NCI-H2107 treated with DMSO at 0.1 percent for 48 hours (cell line): Measurements from ENCODE around the gene BMP5.
"Not testable (repeated sequence)": the region's sequence is repeated elsewhere in the genome, so short reads cannot be mapped to it uniquely, and the experiment has no call there.

ENCODE experiments used
- DNase-seq: peaks from one replicate; lab custom pipeline; 2025; ENCODE audit not compliant: unreplicated experiment; lab: John Stamatoyannopoulos, UW

BMP5 gene

DNA sequence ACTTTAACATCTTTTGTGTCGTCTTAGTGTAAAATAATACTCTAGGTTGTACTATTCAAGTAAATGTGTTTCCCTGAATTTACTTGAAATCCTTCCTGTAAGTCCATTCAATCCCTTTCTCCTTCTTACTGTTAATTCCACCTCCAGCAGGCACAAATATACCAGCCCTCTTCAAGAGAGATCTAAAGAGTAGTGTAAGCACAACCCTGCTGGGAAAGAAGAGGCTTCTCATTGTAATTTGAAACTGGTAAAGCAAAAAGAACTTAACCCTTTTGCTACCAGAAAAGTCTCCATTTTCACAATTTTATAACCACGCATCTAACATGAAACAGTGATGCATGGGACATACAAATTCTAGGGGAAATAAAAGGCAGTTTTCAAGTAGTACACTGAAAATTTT, at the start of gene BMP5:
Gene BMP5, minus strand, starts transcription at position 191 of the 400 bp plus-strand sequence. CDS start 725 bp downstream, outside the sequence.
- no peak for DNase-seq

DNA sequence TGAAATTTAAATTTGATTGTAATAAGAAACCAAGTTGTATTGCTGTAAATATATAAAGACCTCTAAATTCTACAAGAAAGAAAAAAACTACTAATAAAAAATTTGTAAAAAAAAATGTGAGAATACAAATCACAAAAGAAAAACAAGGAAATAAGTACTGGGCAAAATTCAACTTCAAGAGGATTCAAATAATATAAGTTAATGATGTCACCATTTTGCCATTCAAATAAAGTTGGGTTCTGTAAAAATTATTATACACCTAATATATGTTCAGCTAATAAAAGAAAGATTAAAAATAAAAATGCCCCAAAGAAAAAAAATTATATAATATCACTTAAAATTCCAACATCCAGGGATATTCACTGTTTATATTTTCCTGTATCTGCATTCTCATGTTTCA, 47.0 kb upstream of the BMP5 start:
- DNase-seq: no peak

DNA sequence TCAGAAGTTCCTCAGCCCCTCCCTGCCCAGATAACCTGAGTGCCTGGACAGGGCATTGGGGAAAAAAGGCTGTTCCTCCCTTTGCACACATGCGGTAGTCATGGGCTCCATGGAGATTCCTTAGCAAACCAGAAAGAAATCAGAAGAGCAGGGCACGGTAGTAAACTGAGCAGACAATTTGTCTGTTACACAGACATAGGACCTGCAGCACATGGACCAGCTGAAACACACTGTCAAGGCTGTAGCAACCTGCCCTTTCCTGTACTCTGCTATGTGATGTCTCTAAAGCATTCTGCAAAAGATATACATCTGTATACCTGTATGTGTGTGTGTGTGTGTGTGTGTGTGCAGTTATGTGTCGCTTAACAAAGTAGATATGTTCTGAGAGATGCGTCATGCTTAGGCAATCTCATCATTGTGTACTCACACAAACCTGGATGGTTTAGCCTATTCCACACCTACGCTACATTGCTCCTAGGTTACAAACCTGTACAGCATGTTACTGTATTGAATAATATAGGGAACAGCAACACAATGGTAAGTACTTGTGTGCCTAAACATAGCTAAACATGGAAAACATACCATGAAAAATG, 44.4 kb upstream of the BMP5 start:
- DNase-seq: no peak

GRCh38 chr6:55918639-55919038, 43.2 kb upstream of the BMP5 start:
- no peak for DNase-seq

DNA sequence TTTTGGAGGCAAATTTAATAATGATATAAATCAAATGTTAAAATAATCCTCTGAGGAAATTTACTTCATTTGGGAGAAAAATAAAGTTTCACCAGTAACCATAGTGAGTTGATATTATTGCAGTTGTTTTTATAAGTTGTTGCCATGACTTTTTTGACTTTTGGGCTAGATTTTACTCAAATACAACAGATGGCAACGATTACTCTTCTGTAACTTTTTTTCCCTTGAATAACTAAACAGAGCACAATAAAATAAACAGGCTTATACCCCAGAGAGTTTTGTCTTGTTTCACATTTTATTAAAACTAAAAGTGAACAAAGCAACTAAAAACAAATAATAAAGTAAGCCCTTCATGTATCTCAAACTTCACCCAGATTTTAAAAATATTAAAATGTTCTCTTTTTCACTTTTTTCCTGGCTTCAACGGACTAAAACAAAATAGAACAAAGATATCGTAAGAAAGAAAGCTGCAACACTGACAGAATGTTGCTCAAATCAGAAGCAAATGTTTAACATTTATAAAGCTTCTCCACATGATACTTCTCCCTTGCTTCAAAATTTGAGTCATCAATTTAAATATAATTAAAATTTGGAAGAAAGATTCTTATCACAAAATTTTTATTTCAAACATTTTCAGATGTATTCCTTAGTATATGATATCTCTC, 42.5 kb upstream of the BMP5 start:
- no peak for DNase-seq

DNA sequence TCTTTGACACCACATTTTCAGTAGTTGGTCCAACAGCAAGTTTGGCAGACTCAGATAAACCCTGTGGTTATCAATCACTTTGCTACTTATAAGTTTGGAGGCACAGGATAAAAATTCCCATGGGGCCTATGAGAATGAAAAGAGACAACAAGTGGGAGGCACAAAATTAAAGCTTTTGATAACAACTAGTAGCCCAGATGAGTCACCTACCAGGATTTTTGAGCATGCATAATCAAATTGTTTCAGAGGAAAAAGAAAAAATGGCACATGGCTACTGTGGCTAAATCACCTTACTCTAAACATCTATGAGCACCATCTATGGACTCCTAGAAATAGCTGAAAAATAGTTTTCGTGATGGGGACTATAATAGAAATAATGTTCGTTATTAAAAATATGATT, 40.8 kb upstream of the BMP5 start:
- no peak for DNase-seq

GRCh38 chr6:55913228-55914195, 38.1 kb upstream of the BMP5 start:
- no peak for DNase-seq

- not testable (repeated sequence) for DNase-seq
These were observed 35.1 kb upstream of the BMP5 start for GRCh38 chr6:55910466-55910865.

DNA sequence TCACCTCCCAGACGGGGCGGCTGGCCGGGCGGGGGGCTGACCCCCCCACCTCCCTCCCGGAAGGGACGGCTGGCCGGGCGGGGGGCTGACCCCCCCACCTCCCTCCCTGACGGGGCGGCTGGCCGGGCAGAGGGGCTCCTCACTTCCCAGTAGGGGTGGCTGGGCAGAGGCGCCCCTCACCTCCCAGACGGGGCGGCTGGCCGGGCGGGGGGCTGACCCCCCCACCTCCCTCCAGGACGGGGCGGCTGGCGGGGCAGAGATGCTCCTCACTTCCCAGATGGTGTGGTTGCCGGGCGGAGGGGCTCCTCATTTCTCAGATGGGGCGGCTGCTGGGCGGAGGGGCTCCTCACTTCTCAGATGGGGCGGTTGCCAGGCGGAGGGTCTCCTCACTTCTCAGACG, 34.5 kb upstream of the BMP5 start:
- not testable (repeated sequence) for DNase-seq

GRCh38 chr6:55902796-55903195, 27.4 kb upstream of the BMP5 start:
- no peak for DNase-seq

- DNase-seq: no peak
These were observed 26.4 kb upstream of the BMP5 start for GRCh38 chr6:55901765-55902270.

DNA sequence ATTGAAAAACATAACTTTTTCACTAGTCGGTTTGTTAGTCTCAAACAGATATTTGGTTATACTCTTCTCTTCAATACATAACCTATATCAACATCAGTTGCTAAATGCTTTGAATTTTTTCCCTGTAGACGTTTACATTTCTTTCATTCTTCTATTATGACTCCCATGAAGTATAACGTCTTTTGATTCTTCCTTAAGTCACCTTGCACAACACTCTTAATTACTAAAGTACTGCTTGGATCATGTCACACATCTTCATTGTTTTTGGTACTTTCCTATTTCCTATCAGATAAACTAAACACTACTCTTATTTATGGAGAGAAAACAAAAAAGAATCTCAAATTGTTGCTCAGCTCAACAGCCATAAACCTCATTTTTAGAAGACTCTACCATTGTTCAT, 23.0 kb upstream of the BMP5 start:
- no peak for DNase-seq

GRCh38 chr6:55897346-55897745, 22.0 kb upstream of the BMP5 start:
- no peak for DNase-seq

DNA sequence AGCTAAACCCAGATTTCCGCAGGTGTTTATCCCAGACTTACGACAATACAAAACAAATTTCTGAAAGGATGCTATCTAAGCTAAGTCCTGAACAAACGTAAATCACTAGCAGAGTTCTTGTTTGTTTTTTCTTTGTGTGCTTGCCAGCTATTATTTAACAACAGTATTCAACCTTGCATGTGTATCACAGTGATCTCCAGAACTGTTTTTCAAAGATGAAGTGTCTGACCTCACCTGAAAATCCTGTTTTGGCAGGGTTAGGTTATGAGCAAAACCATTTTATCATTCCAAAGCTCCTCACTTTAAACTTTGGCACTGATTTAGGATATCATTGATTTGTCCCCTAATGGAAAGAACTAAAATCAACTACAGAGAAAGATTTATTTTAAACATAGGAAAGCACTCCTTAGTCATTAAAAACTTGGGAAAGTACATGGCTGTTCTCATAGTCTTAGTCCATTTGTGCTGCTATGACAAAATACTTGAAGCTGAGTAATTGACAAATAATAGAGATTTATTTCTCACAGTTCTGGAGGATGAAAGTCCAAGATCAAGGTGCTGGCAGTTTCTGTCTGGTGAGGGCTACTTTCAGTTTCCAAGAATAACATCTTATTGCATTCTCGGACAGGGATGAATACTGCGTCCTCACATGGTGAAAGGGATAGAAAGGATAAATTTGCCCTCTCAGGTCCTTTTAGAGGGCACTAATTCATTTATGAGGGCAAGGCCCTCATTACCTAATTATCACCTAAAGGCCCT, 20.8 kb upstream of the BMP5 start:
- no peak for DNase-seq

GRCh38 chr6:55892749-55893357, 17.5 kb upstream of the BMP5 start:
- DNase-seq: no peak

DNA sequence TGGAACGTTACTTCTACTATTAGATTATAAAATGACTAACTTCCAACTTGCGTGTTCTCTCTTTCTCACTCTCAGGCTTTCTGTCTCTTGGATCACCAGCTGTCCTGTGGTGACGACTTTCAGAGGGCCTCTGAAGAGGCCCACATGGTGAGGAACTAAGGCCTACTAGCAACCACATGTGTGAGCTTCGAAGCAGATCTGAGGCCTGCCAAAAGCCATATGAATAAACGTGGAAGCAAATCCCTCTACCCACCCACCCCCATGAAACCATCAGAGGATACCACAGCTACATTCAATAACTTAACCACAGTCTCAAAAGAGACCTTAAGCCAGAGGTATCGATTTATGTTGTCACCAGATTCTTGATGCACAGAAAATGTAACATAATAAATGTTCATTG, 13.5 kb upstream of the BMP5 start:
- no peak for DNase-seq

DNA sequence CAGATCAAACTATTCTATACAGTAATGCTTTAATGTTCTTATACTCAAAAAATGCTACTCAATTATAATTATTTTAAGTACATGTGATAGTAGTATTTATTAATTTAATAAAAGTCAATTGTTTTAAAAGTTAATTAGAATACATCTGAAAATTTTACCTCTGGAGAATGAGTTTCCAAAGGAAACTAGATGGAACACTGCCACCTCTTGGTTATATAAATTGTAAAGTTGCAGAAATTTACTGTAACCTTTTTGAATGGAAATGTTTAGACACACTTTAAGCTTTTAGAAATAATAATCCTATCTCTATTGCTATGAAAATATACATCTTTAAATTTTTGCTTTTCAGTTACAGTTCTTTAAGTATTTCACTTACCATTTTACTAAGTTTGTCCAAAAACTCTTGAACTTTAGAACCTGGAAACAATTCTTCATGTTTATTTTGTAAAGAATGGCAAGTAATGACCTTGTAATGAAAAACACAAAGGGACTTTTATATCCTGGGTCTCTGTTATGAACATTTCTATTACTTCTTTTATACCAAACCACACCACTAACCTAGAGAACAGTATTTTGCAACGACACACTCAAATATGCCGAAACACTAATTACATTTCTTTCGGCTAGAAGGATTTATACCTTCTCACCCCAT, 10.9 kb upstream of the BMP5 start:
- DNase-seq: peak; percentile 2

DNA sequence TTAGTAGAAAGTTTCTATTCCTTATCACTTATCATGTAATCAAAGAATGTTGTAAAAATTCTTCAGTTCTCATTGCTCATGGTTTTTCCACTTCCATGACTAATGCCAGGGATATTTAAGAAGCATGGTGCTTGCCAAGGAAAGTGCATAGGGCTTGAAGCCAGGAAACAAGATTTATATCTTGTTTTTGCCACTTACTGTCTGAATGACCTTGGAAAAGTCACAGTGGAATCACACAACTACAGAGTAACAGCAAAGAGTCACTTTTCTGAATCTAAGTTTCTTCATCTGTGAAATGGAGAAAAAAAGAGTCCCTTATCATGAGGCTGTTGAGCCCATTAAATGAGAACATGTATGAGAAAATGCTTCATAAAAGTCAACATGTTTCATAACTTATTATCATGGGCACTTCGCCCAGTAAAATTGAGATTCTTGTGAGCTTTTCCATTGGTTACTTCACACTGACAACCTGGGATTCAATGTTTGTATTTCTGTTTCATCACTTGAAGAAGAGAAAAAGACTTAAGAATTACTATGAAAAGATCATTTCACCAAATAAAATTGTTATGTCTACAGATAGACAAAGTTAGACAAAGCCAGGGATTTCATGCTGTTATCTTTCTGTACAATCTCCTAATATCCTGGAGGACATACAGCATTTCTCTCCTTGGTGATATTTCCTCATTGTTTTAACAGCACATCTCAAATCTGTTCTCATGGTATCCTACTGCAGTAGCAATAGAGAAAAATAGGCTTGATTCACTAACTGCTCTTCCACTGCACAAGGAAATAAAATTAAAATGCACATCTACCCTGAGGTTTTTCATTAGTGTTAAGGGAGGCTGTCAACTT, 7.6 kb upstream of the BMP5 start:
- no peak for DNase-seq

DNA sequence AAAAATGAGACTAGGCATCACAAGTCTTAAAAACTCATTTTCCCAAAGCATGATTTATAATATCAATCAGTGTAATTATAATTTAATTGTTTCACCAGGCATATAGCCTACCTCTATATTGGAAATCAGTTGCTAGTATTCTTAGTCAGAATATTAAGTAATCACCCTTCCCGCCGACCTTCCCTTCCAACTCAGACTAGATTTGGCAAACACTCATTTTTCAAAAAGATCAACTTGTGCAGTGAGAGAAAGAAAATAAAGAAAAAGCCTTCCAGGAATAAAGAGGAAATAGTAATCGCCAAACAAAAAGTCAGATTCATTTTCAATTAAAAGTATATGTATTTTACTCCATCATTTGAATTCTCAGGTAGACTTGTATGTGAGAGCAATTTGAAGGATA, 1.9 kb upstream of the BMP5 start:
- no peak for DNase-seq
